Measurements from ENCODE around the gene NUCB1.

NUCB1 gene

DNA sequence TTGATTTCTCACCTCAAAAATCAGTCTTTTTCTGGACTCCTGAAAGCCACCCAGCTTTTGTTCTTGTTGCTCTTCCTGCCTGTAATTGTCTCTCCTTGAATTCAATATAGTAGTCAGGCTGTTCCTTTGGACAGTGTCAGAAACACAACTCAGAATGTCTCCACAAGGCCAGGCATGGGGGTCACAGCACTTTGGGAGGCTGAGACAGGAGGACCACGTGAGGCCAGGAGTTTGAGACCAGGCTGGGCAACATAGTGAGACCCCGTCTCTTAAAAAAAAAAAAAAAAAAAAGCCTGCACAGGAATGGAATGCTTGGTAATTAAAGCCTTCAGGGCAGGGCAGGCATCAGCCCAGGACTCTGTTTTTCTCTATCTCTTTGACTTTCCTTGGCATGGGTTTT, 45.7 kb downstream of the NUCB1 start:
- TF ChIP-seq, protein P1, sequence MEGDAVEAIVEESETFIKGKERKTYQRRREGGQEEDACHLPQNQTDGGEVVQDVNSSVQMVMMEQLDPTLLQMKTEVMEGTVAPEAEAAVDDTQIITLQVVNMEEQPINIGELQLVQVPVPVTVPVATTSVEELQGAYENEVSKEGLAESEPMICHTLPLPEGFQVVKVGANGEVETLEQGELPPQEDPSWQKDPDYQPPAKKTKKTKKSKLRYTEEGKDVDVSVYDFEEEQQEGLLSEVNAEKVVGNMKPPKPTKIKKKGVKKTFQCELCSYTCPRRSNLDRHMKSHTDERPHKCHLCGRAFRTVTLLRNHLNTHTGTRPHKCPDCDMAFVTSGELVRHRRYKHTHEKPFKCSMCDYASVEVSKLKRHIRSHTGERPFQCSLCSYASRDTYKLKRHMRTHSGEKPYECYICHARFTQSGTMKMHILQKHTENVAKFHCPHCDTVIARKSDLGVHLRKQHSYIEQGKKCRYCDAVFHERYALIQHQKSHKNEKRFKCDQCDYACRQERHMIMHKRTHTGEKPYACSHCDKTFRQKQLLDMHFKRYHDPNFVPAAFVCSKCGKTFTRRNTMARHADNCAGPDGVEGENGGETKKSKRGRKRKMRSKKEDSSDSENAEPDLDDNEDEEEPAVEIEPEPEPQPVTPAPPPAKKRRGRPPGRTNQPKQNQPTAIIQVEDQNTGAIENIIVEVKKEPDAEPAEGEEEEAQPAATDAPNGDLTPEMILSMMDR (IDR thresholded peaks at IDR 0.05; ENCODE audit: low read depth, low read length, missing control alignments), result no peak
- no peak overlapping the region for H3K4me3 ChIP-seq (ENCODE audit: low read depth, low read length)
- no peak for DNase-seq (ENCODE audit: low read depth)

DNA sequence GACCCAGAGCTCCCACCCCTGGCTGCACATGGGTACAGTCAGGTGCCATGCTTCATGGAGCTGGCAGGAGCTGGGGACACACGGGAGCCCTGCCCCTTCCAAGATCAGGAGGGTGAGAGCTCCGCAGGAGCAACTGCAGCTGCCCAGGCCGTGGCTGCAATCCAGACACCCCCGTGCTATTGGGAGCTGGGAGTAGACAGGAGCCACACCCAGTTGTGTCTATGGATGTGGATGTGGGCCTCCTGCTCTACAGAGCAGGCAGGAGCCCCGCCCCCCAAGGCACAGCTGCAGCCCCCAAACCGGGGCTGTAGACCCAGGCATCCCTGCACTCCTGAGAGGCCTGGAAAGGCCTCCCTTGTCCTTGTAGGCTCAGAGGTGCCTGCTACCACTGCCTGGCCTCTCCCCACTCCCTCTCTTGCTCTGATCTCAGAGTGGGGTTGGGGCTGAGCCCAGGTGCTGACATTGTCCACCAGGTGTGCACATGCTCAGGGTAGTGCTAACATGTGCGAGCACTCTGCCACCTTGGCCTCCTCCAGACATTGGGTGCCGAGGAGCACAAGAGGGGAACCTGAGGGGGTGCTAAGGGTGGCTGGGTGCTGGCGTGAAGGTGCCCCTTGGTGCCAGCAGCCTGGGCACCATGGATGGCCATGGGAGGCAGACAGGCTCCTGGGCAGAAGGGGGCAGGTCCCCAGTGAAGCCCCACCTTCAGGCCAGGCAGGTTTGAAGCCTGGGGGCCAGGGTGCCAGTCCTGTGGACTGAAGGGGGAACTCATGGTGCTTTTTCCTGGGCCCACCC, 46.5 kb downstream of the NUCB1 start:
- no peak for DNase-seq (ENCODE audit: low read depth)
- TF ChIP-seq, protein P1 (IDR thresholded peaks at IDR 0.05; ENCODE audit: low read depth, low read length, missing control alignments), result no peak
- no peak overlapping the region for H3K4me3 ChIP-seq (ENCODE audit: low read depth, low read length)

DNA sequence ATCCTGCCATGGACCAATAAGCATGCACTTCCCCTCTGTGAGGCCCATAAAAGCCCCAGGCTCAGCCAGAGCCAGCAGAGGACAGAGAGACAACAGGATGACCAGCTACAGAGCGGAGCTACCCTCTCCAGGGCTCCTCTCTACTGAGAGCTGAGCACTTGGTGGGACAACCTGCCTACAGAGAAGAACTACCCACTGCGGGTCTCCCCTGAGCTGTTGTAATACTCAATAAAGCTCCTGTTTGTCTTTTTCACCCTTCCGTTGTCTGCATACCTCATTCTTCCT, 47.1 kb downstream of the NUCB1 start:
- TF ChIP-seq, protein P1 (IDR thresholded peaks at IDR 0.05; ENCODE audit: low read depth, low read length, missing control alignments), result no peak
- no peak for DNase-seq (ENCODE audit: low read depth)
- no peak overlapping the region for H3K4me3 ChIP-seq (ENCODE audit: low read depth, low read length)

DNA sequence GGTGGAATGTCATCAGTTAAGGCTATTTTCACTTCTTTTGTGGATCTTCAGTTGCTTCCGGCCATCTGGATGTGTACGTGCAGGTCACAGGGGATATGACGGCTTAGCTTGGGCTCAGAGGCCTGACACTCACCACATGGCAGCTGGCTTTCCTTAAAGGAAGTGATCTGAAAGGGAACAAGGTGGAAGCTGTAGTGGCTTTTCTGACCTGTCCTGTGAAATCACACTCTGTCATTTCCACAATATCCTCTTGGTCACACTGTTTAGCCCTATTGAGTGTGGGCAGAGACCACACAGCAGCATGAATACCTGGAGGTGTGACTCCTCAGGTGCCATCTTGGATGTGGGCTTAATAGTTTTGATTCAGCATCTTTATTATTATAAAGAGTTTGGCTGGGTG, 50.0 kb downstream of the NUCB1 start:
- no peak overlapping the region for H3K4me3 ChIP-seq (ENCODE audit: low read depth, low read length)
- no peak for DNase-seq (ENCODE audit: low read depth)
- TF ChIP-seq, protein P1 (IDR thresholded peaks at IDR 0.05; ENCODE audit: low read depth, low read length, missing control alignments), result no peak

DNA sequence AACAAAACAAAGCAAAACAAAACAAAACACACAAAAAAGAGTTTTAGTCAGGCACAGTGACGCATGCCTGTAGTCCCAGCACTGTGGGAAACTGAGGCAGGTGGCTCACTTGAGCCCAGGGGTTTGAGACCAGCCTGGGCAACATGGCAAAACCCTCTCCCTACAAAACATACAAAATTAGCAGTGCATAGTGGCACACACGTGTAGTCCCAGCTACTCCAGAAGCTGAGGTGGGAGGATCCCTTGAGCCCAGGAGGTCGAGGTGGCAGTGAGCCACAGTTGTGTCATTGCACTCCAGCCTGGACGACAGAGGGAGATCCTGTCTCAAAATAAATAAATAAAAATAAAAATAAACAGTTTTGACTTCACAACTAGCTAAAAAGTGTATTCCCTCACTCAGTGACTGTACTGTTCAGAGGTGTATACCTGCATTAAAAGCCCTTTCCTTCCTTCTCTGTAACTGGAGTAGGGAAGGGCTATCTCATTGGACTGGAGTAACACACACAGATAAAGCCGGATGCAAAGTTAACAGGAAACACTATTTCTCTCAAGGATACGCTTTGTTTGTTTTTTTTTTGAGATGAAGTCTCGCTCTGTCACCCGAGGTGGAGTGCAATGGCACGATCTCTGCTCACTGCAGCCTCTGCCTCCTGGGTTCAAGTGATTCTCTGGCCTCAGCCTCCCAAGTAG, 50.9 kb downstream of the NUCB1 start:
- DNase-seq (ENCODE audit: low read depth), result no peak
- H3K4me3 ChIP-seq (ENCODE audit: low read depth, low read length), result no peak overlapping the region
- TF ChIP-seq, protein P1 (IDR thresholded peaks at IDR 0.05; ENCODE audit: low read depth, low read length, missing control alignments), result no peak

DNA sequence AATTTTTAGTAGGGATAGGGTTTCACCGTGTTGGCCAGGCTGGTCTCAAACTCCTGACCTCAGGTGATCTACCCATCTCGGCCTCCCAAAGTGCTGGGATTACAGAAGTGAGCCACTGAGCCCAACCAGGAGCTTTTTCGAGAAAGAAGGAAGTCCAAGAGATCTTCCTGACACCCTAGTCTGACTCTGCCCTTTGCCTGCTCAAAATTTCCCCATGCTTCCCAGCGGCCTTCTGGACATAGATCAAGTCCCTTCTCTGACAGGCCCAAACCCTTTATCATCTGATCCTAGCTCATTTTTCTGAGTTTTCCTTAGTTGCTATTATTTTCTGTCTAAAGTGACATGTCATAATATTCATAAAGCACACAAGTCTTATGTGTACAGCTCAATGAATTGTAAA, 53.0 kb downstream of the NUCB1 start:
- no peak overlapping the region for H3K4me3 ChIP-seq (ENCODE audit: low read depth, low read length)
- DNase-seq (ENCODE audit: low read depth), result no peak
- TF ChIP-seq, protein P1 (IDR thresholded peaks at IDR 0.05; ENCODE audit: low read depth, low read length, missing control alignments), result no peak
